A549 (cell line): ENCODE data around the gene ZSWIM1. TPM values are rescaled to one million over a fixed set of nuclear protein-coding genes. Genes with fewer than 3 reads are reported as not detected.

Experiments
- ATAC-seq, 2 experiments: fragments of 200-7000 bp in 1 of 2; fragments of >200 bp in 1 of 2; cut with Nextera tagmentation in 1 of 2; cut with Tn5 transposase in 1 of 2; 3 replicates each; pipeline versions ENCODE4 v1.8.0 to v1.9.1; 2018 to 2020; ENCODE audit warnings: mild to moderate bottlenecking in 1 of 2, moderate library complexity in 1 of 2
- CTCF ChIA-PET: fragments of 300-600 bp; sonication (Branson Sonifier 250); formaldehyde crosslinking; extraction: SDS; loops from one replicate; lab custom pipeline; 2021; ENCODE audit warnings: antibody characterized with exemption, inconsistent platforms; lab: Yijun Ruan, JAX
- POLR2A ChIA-PET: fragments of 350-600 bp; formaldehyde crosslinking; extraction: SDS; loops from one replicate; lab custom pipeline; 2021; ENCODE audit warnings: antibody characterized with exemption, inconsistent platforms; lab: Yijun Ruan, JAX
- DNase-seq, 2 experiments: peaks; one replicate each; pipeline versions ENCODE4 v3.0.0 to v3.0.0-alpha.2; 2011 to 2016; ENCODE audit warnings: low read depth in 1 of 2, low spot score in 1 of 2
- FAIRE-seq: peaks from 2 replicates; lab custom pipeline; 2011; peaks lifted over from hg19 to GRCh38; lab: Jason Lieb, UNC
- H3K27ac ChIP-seq, 2 experiments: fragments of >200 bp; sonication (Bioruptor Twin); formaldehyde crosslinking; 3 replicates each; pipeline ENCODE4 v1.5.1; 2016 to 2017
- H3K4me1 ChIP-seq: fragments of >200 bp; sonication (Bioruptor Twin); formaldehyde crosslinking; 3 replicates; pipeline ENCODE4 v1.6.1; 2016
- H3K4me2 ChIP-seq: fragments of >200 bp; sonication (Bioruptor Twin); formaldehyde crosslinking; 3 replicates; pipeline ENCODE4 v1.6.1; 2016
- H3K4me3 ChIP-seq: fragments of >200 bp; sonication (Bioruptor Twin); formaldehyde crosslinking; 3 replicates; pipeline ENCODE4 v1.5.1; 2016
- H3K9me3 ChIP-seq: fragments of >200 bp; sonication (Bioruptor Twin); formaldehyde crosslinking; 3 replicates; pipeline ENCODE4 v1.6.1; 2016
- CBX8 ChIP-seq: fragments of 200-600 bp; sonication (generic); IDR thresholded peaks from 2 replicates; pipeline ENCODE4 v1.6.1; 2016
- EHMT2 ChIP-seq: fragments of 200-600 bp; sonication (generic); IDR thresholded peaks from 2 replicates; pipeline ENCODE4 v1.6.1; 2016; ENCODE audit warnings: antibody characterized with exemption, low read depth, mild to moderate bottlenecking, moderate library complexity
- FOXS1 ChIP-seq: fragments of 250-450 bp; sonication (Bioruptor Pico); IDR thresholded peaks from 2 replicates; pipeline ENCODE4 v1.5.0; 2020; ENCODE audit warnings: mild to moderate bottlenecking, moderate library complexity
- HOXB13 ChIP-seq: fragments of 250-450 bp; sonication (Bioruptor Pico); IDR thresholded peaks from 2 replicates; pipeline ENCODE4 v1.5.0; 2020; ENCODE audit warnings: low read depth, mild to moderate bottlenecking, moderate library complexity
- JUN ChIP-seq, 2 experiments: fragments of >200 bp; sonication (Bioruptor Twin); formaldehyde crosslinking; IDR thresholded peaks; 2 replicates in 1 of 2; 3 replicates in 1 of 2; pipeline ENCODE4 v1.6.1; 2016 to 2017
- MAFK ChIP-seq: fragments of 450-650 bp; IDR thresholded peaks from 2 replicates; pipeline ENCODE4 v1.6.1; 2014; ENCODE audit not compliant: partially characterized antibody
- MYC ChIP-seq: IDR thresholded peaks from 2 replicates; pipeline ENCODE4 v1.6.1; 2012; ENCODE audit warnings: mild to moderate bottlenecking, inconsistent platforms, low read length, improper control_type of control experiment, borderline replicate concordance
- NPAS2 ChIP-seq: fragments of 250-450 bp; sonication (Bioruptor Pico); IDR thresholded peaks from 2 replicates; pipeline ENCODE4 v1.8.0; 2022; ENCODE audit warnings: mild to moderate bottlenecking, moderate library complexity, borderline replicate concordance
- PHF8 ChIP-seq: fragments of 200-600 bp; sonication (generic); IDR thresholded peaks from 2 replicates; pipeline ENCODE4 v1.6.1; 2016; ENCODE audit warnings: low read depth, mild to moderate bottlenecking, antibody characterized with exemption, moderate library complexity, borderline replicate concordance
- RARB ChIP-seq: fragments of 250-450 bp; sonication (Bioruptor Pico); IDR thresholded peaks from 2 replicates; pipeline ENCODE4 v1.8.0; 2021; ENCODE audit warnings: mild to moderate bottlenecking, moderate library complexity
- RFX5 ChIP-seq: fragments of 450-650 bp; IDR thresholded peaks from 2 replicates; pipeline ENCODE4 v1.7.1; 2014; ENCODE audit warnings: antibody characterized with exemption, mild to moderate bottlenecking, moderate library complexity
- TP53 ChIP-seq: fragments of 250-450 bp; sonication (Bioruptor Pico); IDR thresholded peaks from 2 replicates; pipeline ENCODE4 v1.5.0; 2021; ENCODE audit warnings: mild to moderate bottlenecking, moderate library complexity
- ZC3H11A ChIP-seq: fragments of 450-650 bp; IDR thresholded peaks from 2 replicates; pipeline ENCODE4 v1.6.1; 2014; ENCODE audit warnings: antibody characterized with exemption, mild to moderate bottlenecking
- WGBS: methylation state at CpG from one replicate; pipeline ENCODE4 v1.1.6; 2017; ENCODE audit errors: missing lambda C conversion rate; 5-methylcytosine and 5-hydroxymethylcytosine counted together
- polyA plus RNA-seq, 4 experiments: library from polyadenylated mRNA; depleted of rRNA in 3 of 4; stranded (reverse); fragments of >200 nt; fragmentation: RNase III in 1 of 4; extraction: RNeasy Plus Mini Kit Qiagen cat#74134 plus additional on column Dnase treatment in 1 of 4; gene quantifications; 2 replicates in 3 of 4; 3 replicates in 1 of 4; pipeline ENCODE4 v1.2.3, GENCODE V29; 2011 to 2017
- TF ChIP-seq, protein P1 (sequence below): fragments of 250-450 bp; sonication (Bioruptor Pico); IDR thresholded peaks from 2 replicates; pipeline ENCODE4 v1.5.0; 2020; ENCODE audit warnings: low read depth, mild to moderate bottlenecking, moderate library complexity
- TF ChIP-seq, protein P2 (sequence below): fragments of 150-350 bp; IDR thresholded peaks from 2 replicates; pipeline ENCODE4 v1.6.1; 2014; ENCODE audit warnings: low read depth, mild to moderate bottlenecking, low read length
- TF ChIP-seq, protein P3 (sequence below): fragments of 200-600 bp; sonication (generic); IDR thresholded peaks from 2 replicates; pipeline ENCODE4 v1.6.1; 2016; ENCODE audit warnings: antibody characterized with exemption, mild to moderate bottlenecking, moderate library complexity
- TF ChIP-seq, protein P4 (sequence below): fragments of >200 bp; sonication (Bioruptor Twin); formaldehyde crosslinking; IDR thresholded peaks from 2 replicates; pipeline ENCODE4 v1.6.1; 2016

Gene ZSWIM1
- polyA plus RNA-seq, 2 of the 4 experiments (the other 2 are of a cell fraction): 4.7 to 6.6 TPM

DNA sequence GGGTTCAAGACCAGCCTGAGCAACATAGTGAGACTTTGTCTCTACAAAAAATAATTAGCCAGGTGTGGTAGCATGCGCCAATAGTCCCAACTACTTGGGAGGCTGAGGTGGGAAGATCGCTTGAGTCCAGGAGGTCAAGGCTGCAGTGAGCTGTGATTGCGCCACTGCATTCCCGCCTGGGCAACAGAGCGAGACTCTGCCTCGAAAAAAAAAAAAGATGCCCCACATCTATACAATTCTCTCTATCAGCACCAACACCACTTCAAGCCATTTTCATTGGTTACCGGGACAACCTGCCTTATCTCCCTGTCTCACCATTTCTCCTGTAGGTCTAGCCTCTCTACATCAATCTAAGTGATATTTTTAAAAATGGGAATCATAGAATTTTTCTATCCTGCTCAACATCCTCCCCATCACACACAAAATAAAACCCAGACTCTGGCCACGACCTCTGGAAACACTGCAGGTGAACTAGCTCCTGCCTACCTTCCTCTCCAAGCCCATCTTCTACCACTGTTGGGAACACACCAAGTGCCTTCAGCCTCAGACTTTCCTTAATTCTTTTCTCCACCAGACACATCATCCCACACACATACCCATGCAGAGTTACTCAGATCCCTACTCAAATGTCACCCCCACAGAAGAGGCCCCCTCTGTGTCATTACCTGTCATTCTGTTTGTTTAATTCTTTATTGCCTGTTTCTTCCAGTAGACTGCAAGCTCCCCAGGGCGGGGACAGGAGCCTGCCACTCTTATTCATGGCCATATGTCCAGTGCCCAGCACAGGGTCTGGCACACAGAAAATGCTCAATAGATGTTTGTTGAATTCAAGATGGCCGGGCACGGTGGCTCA is 40.5 kb downstream of the ZSWIM1 start:
- WGBS: 62% methylated on average over 11 of the region's 11 CpGs
- CTCF ChIA-PET: interaction anchor here (1.5 to 1.7 kb wide), 2 partner anchors 23 to 41 kb away, joined by 5 read pairs; no protein-coding TSS in a partner anchor
- POLR2A ChIA-PET: interaction anchor here (5.0 kb wide), 1 partner anchor 12 kb away, joined by 30 read pairs; the partner anchor contains the start of gene PCIF1
- TF ChIP-seq HOXB13 (CRISPR knock-in tag) (no peak), MYC (no peak)
- DNase-seq (no peak), FAIRE-seq (no peak), ATAC-seq (no peak)
- Histone ChIP-seq H3K27ac (no peak overlapping the region), H3K9me3 (no peaks in the 10 kb centered on the region), H3K4me3 (no peak overlapping the region), H3K4me1 (no peaks in the 10 kb centered on the region), H3K4me2 (no peak overlapping the region)

DNA sequence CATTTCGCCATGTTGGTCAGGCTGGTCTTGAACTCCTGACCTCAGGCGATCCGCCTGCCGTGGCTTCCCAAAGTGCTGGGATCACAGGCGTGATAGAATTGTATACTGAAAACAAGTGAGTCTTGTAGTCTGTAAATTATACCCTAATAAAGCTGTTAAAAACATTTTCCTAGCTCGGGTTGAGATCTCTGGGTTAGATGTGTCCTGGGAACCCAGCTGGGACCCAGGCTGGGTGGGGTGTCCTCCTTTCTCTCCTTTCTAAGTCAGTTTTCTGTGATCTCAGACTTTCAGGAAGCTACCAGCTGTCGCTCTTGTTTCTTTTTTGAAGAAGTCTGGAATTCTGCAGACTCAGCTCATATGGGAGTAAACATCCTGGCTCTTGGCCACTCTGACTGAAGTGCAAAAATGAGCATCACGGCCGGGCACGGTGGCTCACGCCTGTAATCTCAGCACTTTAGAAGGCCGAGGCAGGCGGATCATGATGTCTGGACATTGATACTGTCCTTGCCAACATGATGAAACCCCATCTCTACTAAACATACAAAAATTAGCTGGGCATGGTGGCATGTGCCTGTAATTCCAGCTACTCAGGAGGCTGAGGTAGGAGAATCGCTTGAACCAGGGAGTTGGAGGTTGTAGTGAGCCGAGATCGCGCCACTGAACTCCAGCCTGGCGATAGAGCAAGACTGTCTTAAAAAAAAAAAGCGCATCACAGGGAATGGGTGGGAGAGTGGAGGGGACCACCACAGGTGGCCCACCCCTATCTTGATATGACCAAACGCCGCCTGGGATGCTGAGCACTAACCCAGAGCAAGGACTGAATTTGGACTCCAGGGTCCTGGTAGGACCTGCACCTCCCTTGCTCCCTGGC is 43.6 kb downstream of the ZSWIM1 start:
- ATAC-seq: no peak
- WGBS: 74% methylated on average over 21 of the region's 21 CpGs
- no peak for FAIRE-seq
- DNase-seq: no peak
- TF ChIP-seq RFX5 (no peak), MAFK (peak; percentile 80)
- TF ChIP-seq, all 56 proteins: peak for 1
- H3K4me2 ChIP-seq: no peak overlapping the region
- no peak overlapping the region for H3K4me3 ChIP-seq
- no peaks in the 10 kb centered on the region for H3K9me3 ChIP-seq
- no peaks in the 10 kb centered on the region for H3K4me1 ChIP-seq
- no peak overlapping the region for H3K27ac ChIP-seq
- CTCF ChIA-PET: interaction anchor here (1.3 to 2.6 kb wide), 6 partner anchors 9 to 39 kb away, joined by 3 to 10 read pairs (median 6); no protein-coding TSS in a partner anchor
- POLR2A ChIA-PET: interaction anchor here (5.0 kb wide), 1 partner anchor 9 kb away, joined by 30 read pairs; the partner anchor contains the start of gene PCIF1

DNA sequence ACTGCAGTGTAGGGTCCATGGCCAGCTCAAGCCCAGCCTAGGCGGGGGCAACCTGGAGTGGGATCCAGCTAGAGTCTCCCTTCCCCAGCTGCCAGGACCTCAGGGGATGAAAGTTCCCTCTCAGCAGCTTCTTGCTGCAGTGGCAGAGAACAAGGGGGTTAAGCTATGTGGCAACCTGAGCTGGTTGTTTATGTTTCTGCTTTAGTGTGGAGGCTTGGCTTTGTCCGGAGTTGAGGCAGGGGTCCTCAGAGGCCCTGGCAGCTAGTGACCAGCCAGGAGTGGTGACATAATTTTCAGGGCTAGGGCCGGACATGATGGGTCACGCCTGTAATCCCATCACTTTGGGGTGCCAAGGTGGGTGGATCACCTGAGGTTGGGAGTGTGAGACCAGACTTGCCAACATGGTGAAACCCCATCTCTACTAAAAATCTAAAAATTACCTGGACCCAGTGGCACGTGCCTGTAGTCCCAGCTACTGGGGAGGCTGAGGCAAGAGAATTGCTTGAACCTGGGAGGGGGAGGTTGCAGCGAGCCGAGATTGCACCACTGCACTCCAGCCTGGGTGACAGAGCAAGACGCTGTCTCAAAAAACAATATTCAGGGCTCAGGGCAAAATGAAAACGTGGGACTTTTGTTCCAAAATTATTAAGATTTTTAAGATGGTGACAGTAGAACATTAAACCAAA is 44.9 kb downstream of the ZSWIM1 start:
- FAIRE-seq: no peak
- Histone ChIP-seq H3K9me3 (no peaks in the 10 kb centered on the region), H3K4me3 (no peak overlapping the region), H3K4me1 (no peaks in the 10 kb centered on the region), H3K4me2 (no peak overlapping the region), H3K27ac (no peak overlapping the region)
- POLR2A ChIA-PET: interaction anchor here (5.0 kb wide), 1 partner anchor 8 kb away, joined by 30 read pairs; the partner anchor contains the start of gene PCIF1
- DNase-seq: no peak
- CTCF ChIA-PET: interaction anchor here (0.8 to 1.5 kb wide), 4 partner anchors 9 to 44 kb away, joined by 3 read pairs; no protein-coding TSS in a partner anchor
- no peak; a peak in 1 of 6 replicates for ATAC-seq
- 48% methylated on average over 9 of the region's 9 CpGs for WGBS
- TF ChIP-seq CBX8 (no peak), NPAS2 (CRISPR knock-in tag) (no peak), FOXS1 (no peak), EHMT2 (no peak)
- TF ChIP-seq, protein P1, sequence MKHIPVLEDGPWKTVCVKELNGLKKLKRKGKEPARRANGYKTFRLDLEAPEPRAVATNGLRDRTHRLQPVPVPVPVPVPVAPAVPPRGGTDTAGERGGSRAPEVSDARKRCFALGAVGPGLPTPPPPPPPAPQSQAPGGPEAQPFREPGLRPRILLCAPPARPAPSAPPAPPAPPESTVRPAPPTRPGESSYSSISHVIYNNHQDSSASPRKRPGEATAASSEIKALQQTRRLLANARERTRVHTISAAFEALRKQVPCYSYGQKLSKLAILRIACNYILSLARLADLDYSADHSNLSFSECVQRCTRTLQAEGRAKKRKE: no peak
- TF ChIP-seq, protein P2, sequence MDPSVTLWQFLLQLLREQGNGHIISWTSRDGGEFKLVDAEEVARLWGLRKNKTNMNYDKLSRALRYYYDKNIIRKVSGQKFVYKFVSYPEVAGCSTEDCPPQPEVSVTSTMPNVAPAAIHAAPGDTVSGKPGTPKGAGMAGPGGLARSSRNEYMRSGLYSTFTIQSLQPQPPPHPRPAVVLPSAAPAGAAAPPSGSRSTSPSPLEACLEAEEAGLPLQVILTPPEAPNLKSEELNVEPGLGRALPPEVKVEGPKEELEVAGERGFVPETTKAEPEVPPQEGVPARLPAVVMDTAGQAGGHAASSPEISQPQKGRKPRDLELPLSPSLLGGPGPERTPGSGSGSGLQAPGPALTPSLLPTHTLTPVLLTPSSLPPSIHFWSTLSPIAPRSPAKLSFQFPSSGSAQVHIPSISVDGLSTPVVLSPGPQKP: no peak
- TF ChIP-seq, all 56 proteins: peak for 0

DNA sequence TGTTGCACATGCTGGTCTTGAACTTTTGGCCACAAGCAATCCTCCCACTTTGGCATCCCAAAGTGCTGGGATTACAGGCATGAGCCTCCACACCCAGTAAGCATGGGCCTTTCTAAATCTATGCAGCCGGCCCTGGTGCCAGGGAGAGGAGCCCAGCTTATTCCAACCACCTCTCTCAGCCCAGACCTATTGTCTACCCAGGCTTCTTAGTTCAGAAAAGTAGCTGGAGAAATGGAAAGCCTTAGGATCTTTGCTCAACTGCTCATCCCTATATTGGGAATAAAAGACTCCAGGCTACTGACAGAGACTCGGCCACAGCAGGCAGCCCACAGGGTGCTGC is 45.7 kb downstream of the ZSWIM1 start:
- Histone ChIP-seq H3K9me3 (no peaks in the 10 kb centered on the region), H3K4me1 (no peaks in the 10 kb centered on the region), H3K27ac (no peak overlapping the region), H3K4me2 (no peak overlapping the region), H3K4me3 (no peak overlapping the region)
- DNase-seq (no peak), ATAC-seq (no peak; a peak in 1 of 6 replicates), FAIRE-seq (no peak)
- ChIA-PET POLR2A (interaction anchor here (5.0 kb wide), 1 partner anchor 7 kb away, joined by 30 read pairs; the partner anchor contains the start of gene PCIF1), CTCF (interaction anchor here (0.8 to 1.5 kb wide), 3 partner anchors 9 to 43 kb away, joined by 3 read pairs; no protein-coding TSS in a partner anchor)
- 67% methylated on average over 2 of the region's 2 CpGs for WGBS
- TF ChIP-seq TP53: no peak
- no peak for TF ChIP-seq NPAS2 (CRISPR knock-in tag)
- TF ChIP-seq RARB (CRISPR knock-in tag): no peak
- no peak for TF ChIP-seq PHF8
- TF ChIP-seq, protein P3, sequence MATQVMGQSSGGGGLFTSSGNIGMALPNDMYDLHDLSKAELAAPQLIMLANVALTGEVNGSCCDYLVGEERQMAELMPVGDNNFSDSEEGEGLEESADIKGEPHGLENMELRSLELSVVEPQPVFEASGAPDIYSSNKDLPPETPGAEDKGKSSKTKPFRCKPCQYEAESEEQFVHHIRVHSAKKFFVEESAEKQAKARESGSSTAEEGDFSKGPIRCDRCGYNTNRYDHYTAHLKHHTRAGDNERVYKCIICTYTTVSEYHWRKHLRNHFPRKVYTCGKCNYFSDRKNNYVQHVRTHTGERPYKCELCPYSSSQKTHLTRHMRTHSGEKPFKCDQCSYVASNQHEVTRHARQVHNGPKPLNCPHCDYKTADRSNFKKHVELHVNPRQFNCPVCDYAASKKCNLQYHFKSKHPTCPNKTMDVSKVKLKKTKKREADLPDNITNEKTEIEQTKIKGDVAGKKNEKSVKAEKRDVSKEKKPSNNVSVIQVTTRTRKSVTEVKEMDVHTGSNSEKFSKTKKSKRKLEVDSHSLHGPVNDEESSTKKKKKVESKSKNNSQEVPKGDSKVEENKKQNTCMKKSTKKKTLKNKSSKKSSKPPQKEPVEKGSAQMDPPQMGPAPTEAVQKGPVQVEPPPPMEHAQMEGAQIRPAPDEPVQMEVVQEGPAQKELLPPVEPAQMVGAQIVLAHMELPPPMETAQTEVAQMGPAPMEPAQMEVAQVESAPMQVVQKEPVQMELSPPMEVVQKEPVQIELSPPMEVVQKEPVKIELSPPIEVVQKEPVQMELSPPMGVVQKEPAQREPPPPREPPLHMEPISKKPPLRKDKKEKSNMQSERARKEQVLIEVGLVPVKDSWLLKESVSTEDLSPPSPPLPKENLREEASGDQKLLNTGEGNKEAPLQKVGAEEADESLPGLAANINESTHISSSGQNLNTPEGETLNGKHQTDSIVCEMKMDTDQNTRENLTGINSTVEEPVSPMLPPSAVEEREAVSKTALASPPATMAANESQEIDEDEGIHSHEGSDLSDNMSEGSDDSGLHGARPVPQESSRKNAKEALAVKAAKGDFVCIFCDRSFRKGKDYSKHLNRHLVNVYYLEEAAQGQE: no peak
- no peak for TF ChIP-seq ZC3H11A
- TF ChIP-seq, protein P4, sequence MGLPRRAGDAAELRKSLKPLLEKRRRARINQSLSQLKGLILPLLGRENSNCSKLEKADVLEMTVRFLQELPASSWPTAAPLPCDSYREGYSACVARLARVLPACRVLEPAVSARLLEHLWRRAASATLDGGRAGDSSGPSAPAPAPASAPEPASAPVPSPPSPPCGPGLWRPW: no peak
- TF ChIP-seq JUN (IDR thresholded peaks at IDR 0.05): no peak
